Measurements from ENCODE around the gene XXYLT1.

XXYLT1 gene

DNA sequence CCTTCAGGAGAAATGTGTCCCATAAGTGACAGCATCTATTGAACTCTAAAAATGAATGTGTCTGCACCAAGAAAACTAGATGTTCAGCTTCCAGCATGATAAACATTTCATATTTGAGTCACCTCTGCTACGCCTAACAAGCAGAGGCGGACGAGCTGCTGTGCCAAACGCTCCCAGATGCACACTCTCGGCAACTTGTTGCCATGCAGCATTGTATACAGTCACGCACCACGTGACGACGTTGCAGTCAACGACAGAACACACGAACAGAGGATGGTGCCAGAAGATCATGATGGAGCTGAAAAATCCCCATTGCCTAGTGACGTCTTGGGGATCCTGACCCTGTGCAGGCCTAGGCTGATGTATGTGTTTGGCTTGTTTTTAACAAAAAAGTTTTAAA lies 137.5 kb downstream of the XXYLT1 start:
- H3K27ac ChIP-seq (ENCODE audit: low read depth, low read length), result no peak overlapping the region
- H3K4me2 ChIP-seq (ENCODE audit: low read length), result no peak overlapping the region

DNA sequence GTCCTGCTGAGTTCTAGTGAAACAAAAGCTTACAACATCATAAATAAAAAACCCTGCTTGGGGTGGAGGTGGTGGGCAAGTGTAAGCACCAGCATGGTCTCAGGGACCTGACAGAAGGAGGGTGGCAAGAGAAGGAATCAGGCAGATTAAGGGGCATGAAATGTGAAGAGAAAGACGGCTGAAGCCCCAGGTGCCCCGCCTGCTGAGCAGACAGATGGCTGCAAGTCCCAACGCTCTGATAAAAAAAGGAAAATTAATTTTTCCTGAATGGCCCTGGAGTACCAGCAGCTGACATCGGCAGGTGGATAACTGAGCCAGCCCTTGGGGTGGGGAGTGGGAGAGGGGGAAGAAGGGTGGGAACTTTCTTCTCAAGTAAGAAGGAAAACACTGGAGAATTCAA lies 137.9 kb downstream of the XXYLT1 start:
- Histone ChIP-seq H3K9me3 (ENCODE audit: control insufficient read depth, insufficient read depth, low read length) (no peaks in the 10 kb centered on the region), H3K4me2 (ENCODE audit: low read length) (no peak overlapping the region), H3K4me1 (ENCODE audit: control insufficient read depth, low read length) (peaks cover 3% of the 10 kb centered on the region; the same call in 1 of the 2 replicates), H4K20me1 (ENCODE audit: control insufficient read depth, insufficient read depth, low read depth, low read length) (no peaks in the 10 kb centered on the region), H3K79me2 (ENCODE audit: control insufficient read depth, low read length) (no peaks in the 10 kb centered on the region), H3K36me3 (ENCODE audit: control insufficient read depth, low read length) (no peaks in the 10 kb centered on the region), H3K27me3 (ENCODE audit: control insufficient read depth, low read length) (no peaks in the 10 kb centered on the region), H3K4me3 (ENCODE audit: low read length) (no peak overlapping the region), H3K27ac (ENCODE audit: low read depth, low read length) (no peak overlapping the region), H3F3A (ENCODE audit: control insufficient read depth, insufficient read depth) (no peaks in the 10 kb centered on the region), H3K9me2 (replicated peaks; ENCODE audit: control insufficient read depth, low read length) (no peaks in the 10 kb centered on the region)
- TF ChIP-seq, protein P1, sequence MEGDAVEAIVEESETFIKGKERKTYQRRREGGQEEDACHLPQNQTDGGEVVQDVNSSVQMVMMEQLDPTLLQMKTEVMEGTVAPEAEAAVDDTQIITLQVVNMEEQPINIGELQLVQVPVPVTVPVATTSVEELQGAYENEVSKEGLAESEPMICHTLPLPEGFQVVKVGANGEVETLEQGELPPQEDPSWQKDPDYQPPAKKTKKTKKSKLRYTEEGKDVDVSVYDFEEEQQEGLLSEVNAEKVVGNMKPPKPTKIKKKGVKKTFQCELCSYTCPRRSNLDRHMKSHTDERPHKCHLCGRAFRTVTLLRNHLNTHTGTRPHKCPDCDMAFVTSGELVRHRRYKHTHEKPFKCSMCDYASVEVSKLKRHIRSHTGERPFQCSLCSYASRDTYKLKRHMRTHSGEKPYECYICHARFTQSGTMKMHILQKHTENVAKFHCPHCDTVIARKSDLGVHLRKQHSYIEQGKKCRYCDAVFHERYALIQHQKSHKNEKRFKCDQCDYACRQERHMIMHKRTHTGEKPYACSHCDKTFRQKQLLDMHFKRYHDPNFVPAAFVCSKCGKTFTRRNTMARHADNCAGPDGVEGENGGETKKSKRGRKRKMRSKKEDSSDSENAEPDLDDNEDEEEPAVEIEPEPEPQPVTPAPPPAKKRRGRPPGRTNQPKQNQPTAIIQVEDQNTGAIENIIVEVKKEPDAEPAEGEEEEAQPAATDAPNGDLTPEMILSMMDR (IDR thresholded peaks at IDR 0.05; ENCODE audit: low read depth, low read length, poor library complexity, severe bottlenecking), result no peak
- TF ChIP-seq EZH2phosphoT487 (IDR thresholded peaks at IDR 0.05; ENCODE audit: borderline replicate concordance, low read length), result no peak

More for the DNA sequence above, 137.5 kb downstream of the XXYLT1 start:
- Histone ChIP-seq H3K9me3 (ENCODE audit: control insufficient read depth, insufficient read depth, low read length) (no peaks in the 10 kb centered on the region), H3F3A (ENCODE audit: control insufficient read depth, insufficient read depth) (no peaks in the 10 kb centered on the region), H3K4me1 (ENCODE audit: control insufficient read depth, low read length) (peaks cover 3% of the 10 kb centered on the region; the same call in 1 of the 2 replicates), H3K4me3 (ENCODE audit: low read length) (no peak overlapping the region), H4K20me1 (ENCODE audit: control insufficient read depth, insufficient read depth, low read depth, low read length) (no peaks in the 10 kb centered on the region), H3K9me2 (replicated peaks; ENCODE audit: control insufficient read depth, low read length) (no peaks in the 10 kb centered on the region), H3K27me3 (ENCODE audit: control insufficient read depth, low read length) (no peaks in the 10 kb centered on the region), H3K36me3 (ENCODE audit: control insufficient read depth, low read length) (no peaks in the 10 kb centered on the region), H3K79me2 (ENCODE audit: control insufficient read depth, low read length) (no peaks in the 10 kb centered on the region)
- TF ChIP-seq, protein P1 (IDR thresholded peaks at IDR 0.05; ENCODE audit: low read depth, low read length, poor library complexity, severe bottlenecking), result no peak
- no peak for TF ChIP-seq EZH2phosphoT487 (IDR thresholded peaks at IDR 0.05; ENCODE audit: borderline replicate concordance, low read length)

DNA sequence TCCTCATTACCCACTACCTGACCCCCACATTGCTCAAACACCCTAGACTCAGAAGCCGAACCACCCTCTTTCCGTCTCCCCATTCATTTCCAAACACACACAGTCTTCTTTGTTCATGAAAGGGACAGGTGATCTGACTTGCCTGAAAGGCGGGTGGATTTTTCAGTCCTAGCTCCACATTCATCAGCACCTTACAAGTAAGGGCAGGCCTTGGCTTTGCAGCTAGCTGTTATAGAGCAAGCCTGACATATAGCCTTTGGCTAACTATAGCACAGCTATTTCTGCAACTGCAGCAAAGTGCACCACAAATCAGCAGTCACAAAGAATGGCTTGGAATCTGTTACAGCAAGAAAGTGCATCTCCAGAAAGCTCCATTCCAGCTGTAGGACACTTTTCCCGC lies 139.8 kb downstream of the XXYLT1 start:
- Histone ChIP-seq H3K4me1 (ENCODE audit: control insufficient read depth, low read length) (peaks cover 3% of the 10 kb centered on the region; the same call in 1 of the 2 replicates), H3K36me3 (ENCODE audit: control insufficient read depth, low read length) (no peaks in the 10 kb centered on the region)

More for the DNA sequence above, 139.8 kb downstream of the XXYLT1 start:
- Histone ChIP-seq H3K9me2 (replicated peaks; ENCODE audit: control insufficient read depth, low read length) (no peaks in the 10 kb centered on the region), H4K20me1 (ENCODE audit: control insufficient read depth, insufficient read depth, low read depth, low read length) (no peaks in the 10 kb centered on the region), H3K9me3 (ENCODE audit: control insufficient read depth, insufficient read depth, low read length) (no peaks in the 10 kb centered on the region), H3F3A (ENCODE audit: control insufficient read depth, insufficient read depth) (no peaks in the 10 kb centered on the region), H3K4me3 (ENCODE audit: low read length) (no peak overlapping the region), H3K79me2 (ENCODE audit: control insufficient read depth, low read length) (no peaks in the 10 kb centered on the region), H3K27ac (ENCODE audit: low read depth, low read length) (no peak overlapping the region), H3K4me2 (ENCODE audit: low read length) (no peak overlapping the region), H3K27me3 (ENCODE audit: control insufficient read depth, low read length) (no peaks in the 10 kb centered on the region)
- TF ChIP-seq, protein P1 (IDR thresholded peaks at IDR 0.05; ENCODE audit: low read depth, low read length, poor library complexity, severe bottlenecking), result no peak
- no peak for TF ChIP-seq EZH2phosphoT487 (IDR thresholded peaks at IDR 0.05; ENCODE audit: borderline replicate concordance, low read length)

Data from DOHH2 (cell line).